OCI-LY3 (cell line): ENCODE data around the gene ATG2A.

Experiments used
- H2AFZ ChIP-seq: fragments of 200-600, 300-600 bp; shearing (Covaris generic); 2 replicates; pipeline ENCODE4 v1.6.0; 2014; ENCODE audit warnings: antibody characterized with exemption, low read depth, low read length
- H3K27ac ChIP-seq: fragments of 200-600, 300-600 bp; sonication (generic); 2 replicates; pipeline ENCODE4 v1.5.1; 2014; ENCODE audit warnings: mild to moderate bottlenecking, low read length, moderate library complexity, mixed read lengths
- H3K27me3 ChIP-seq: fragments of 200-600, 300-600 bp; sonication (generic); 2 replicates; pipeline ENCODE4 v1.6.1; 2014; ENCODE audit warnings: low read depth, low read length, mixed read lengths
- H3K36me3 ChIP-seq: fragments of 200-600, 300-600 bp; sonication (generic); replicated peaks from 2 replicates; pipeline ENCODE3; 2014; ENCODE audit warnings: low read depth, low read length, mixed read lengths
- H3K4me1 ChIP-seq: fragments of 300-600, 200-600 bp; sonication (generic); 2 replicates; pipeline ENCODE4 v1.6.1; 2014; ENCODE audit warnings: low read length, mixed read lengths
- H3K4me2 ChIP-seq: fragments of 200-600, 300-600 bp; sonication (generic); 2 replicates; pipeline ENCODE4 v1.6.1; 2014; ENCODE audit warnings: low read length, mixed read lengths
- H3K4me3 ChIP-seq: fragments of 300-600, 200-600 bp; sonication (generic); 2 replicates; pipeline ENCODE4 v1.5.1; 2014; ENCODE audit warnings: antibody characterized with exemption, mild to moderate bottlenecking, low read length, moderate library complexity
- H3K79me2 ChIP-seq: fragments of 300-600, 200-600 bp; shearing (Covaris generic); 2 replicates; pipeline ENCODE4 v1.6.1; 2014; ENCODE audit warnings: mild to moderate bottlenecking, low read length, mixed read lengths
- H3K9ac ChIP-seq: fragments of 300-600, 200-600 bp; shearing (Covaris generic); 2 replicates; pipeline ENCODE4 v1.6.0; 2014; ENCODE audit warnings: mild to moderate bottlenecking, low read length, moderate library complexity
- H3K9me3 ChIP-seq: fragments of 200-600, 300-600 bp; shearing (Covaris generic); 2 replicates; pipeline ENCODE4 v1.6.1; 2014; ENCODE audit warnings: low read length, mixed read lengths; ENCODE audit not compliant: insufficient read depth
- H4K20me1 ChIP-seq: fragments of 200-600, 300-600 bp; sonication (generic); 2 replicates; pipeline ENCODE4 v1.6.1; 2016; ENCODE audit warnings: low read length, mixed read lengths; ENCODE audit not compliant: insufficient read depth
- CTCF ChIP-seq: fragments of 200-600, 300-600 bp; sonication (generic); IDR thresholded peaks from 2 replicates; pipeline ENCODE4 v1.5.1; 2014; ENCODE audit warnings: antibody characterized with exemption, low read length, low read depth
- EZH2phosphoT487 ChIP-seq: fragments of 200-600 bp; shearing (Covaris generic); IDR thresholded peaks from 2 replicates; pipeline ENCODE4 v1.6.1; 2018; ENCODE audit warnings: antibody characterized with exemption, mixed run types, low read depth

The ATG2A gene

GRCh38 chr11:64929625-64930024 is 12.6 kb upstream of the ATG2A start:
- Histone ChIP-seq H3K27me3 (no peaks in the 10 kb centered on the region), H3K27ac (no peak overlapping the region), H3K4me2 (no peak overlapping the region), H3K36me3 (peaks cover 16% of the 10 kb centered on the region), H2AFZ (no peak overlapping the region), H3K4me1 (peaks cover 5% of the 10 kb centered on the region), H3K4me3 (no peak overlapping the region), H4K20me1 (no peaks in the 10 kb centered on the region), H3K79me2 (no peaks in the 10 kb centered on the region), H3K9ac (no peak overlapping the region), H3K9me3 (no peaks in the 10 kb centered on the region)
- TF ChIP-seq EZH2phosphoT487, result no peak
- no peak for TF ChIP-seq CTCF

- Histone ChIP-seq H3K9ac (no peak overlapping the region), H3K27me3 (no peaks in the 10 kb centered on the region), H3K9me3 (no peaks in the 10 kb centered on the region), H3K4me1 (peaks cover 9% of the 10 kb centered on the region), H3K79me2 (no peaks in the 10 kb centered on the region), H4K20me1 (no peaks in the 10 kb centered on the region), H3K36me3 (peaks cover 16% of the 10 kb centered on the region), H3K27ac (no peak overlapping the region), H2AFZ (no peak overlapping the region), H3K4me3 (no peak overlapping the region), H3K4me2 (no peak overlapping the region)
- TF ChIP-seq CTCF (no peak), EZH2phosphoT487 (no peak)
Measured at GRCh38 chr11:64928957-64929356, 11.9 kb upstream of the ATG2A start.

- H3K36me3 ChIP-seq, result peaks cover 10% of the 10 kb centered on the region
- no peak overlapping the region for H3K9ac ChIP-seq
- H3K27me3 ChIP-seq, result no peaks in the 10 kb centered on the region
- no peak overlapping the region for H3K4me3 ChIP-seq
- no peak overlapping the region for H2AFZ ChIP-seq
- H3K9me3 ChIP-seq, result no peaks in the 10 kb centered on the region
- no peak overlapping the region for H3K27ac ChIP-seq
- H3K79me2 ChIP-seq, result no peaks in the 10 kb centered on the region
- no peak for TF ChIP-seq EZH2phosphoT487
- TF ChIP-seq CTCF, result no peak
- H3K4me1 ChIP-seq, result peaks cover 15% of the 10 kb centered on the region
- no peak overlapping the region for H3K4me2 ChIP-seq
- H4K20me1 ChIP-seq, result no peaks in the 10 kb centered on the region
Measured at GRCh38 chr11:64926689-64927088, 9.7 kb upstream of the ATG2A start.

GRCh38 chr11:64925536-64926436 is 8.8 kb upstream of the ATG2A start:
- TF ChIP-seq CTCF (no peak), EZH2phosphoT487 (no peak)
- Histone ChIP-seq H3K9ac (peak overlapping the region; percentile 71; the same call in 1 of the 2 replicates), H3K4me1 (peaks cover 15% of the 10 kb centered on the region), H4K20me1 (no peaks in the 10 kb centered on the region), H3K27me3 (no peaks in the 10 kb centered on the region), H3K27ac (no peak overlapping the region), H3K4me3 (peak overlapping the region; percentile 86), H3K4me2 (peak overlapping the region; percentile 86), H3K79me2 (no peaks in the 10 kb centered on the region), H2AFZ (no peak overlapping the region), H3K9me3 (no peaks in the 10 kb centered on the region), H3K36me3 (peaks cover 10% of the 10 kb centered on the region)
